GM12878 (cell line): Measurements from ENCODE around the gene IL17RE. TPM values are rescaled to one million over a fixed set of nuclear protein-coding genes. Genes with fewer than 3 reads are reported as not detected.

Experiments used
- ATAC-seq: fragments of 200-7000 bp; cut with Tn5 transposase; 3 replicates; pipeline ENCODE4 v1.9.1; 2020; ENCODE audit warnings: mild to moderate bottlenecking, moderate library complexity
- BruUV-seq: library from RNA; stranded (reverse); fragments of 400-500 nt; replicated peaks from 2 replicates; lab custom pipeline; 2021; lab: Mats Ljungman, UMichigan
- CTCF ChIA-PET: fragments of 300-600 bp; sonication (Branson Sonifier 250); formaldehyde crosslinking; extraction: SDS; loops from one replicate; lab custom pipeline; 2021; ENCODE audit warnings: inconsistent platforms; lab: Yijun Ruan, JAX
- POLR2A ChIA-PET: fragments of 350-600 bp; formaldehyde crosslinking; extraction: SDS; loops from one replicate; lab custom pipeline; 2021; ENCODE audit warnings: inconsistent platforms; lab: Charles Lee
- RAD21 ChIA-PET: fragments of 300-600 bp; sonication (Branson Sonifier 250); formaldehyde crosslinking; loops from one replicate; lab custom pipeline; 2023; ENCODE audit warnings: antibody characterized with exemption; ENCODE audit not compliant: unreplicated experiment; lab: Charles Lee
- SMC1A ChIA-PET: fragments of 300-600 bp; sonication (Branson Sonifier 250); formaldehyde crosslinking; loops from one replicate; lab custom pipeline; 2023; ENCODE audit not compliant: unreplicated experiment, uncharacterized antibody; lab: Charles Lee
- DNase-seq: peaks from one replicate; pipeline ENCODE4 v3.0.0-alpha.2; 2011; ENCODE audit warnings: low read depth, low spot score
- FAIRE-seq: peaks from 3 replicates; lab custom pipeline; 2011; peaks lifted over from hg19 to GRCh38; lab: Jason Lieb, UNC
- H2AFZ ChIP-seq: 2 replicates; pipeline ENCODE4 v1.6.0; 2011; ENCODE audit warnings: low read depth, low read length, control low read depth; ENCODE audit not compliant: control insufficient read depth
- H3K27ac ChIP-seq: 2 replicates; pipeline ENCODE4 v1.5.1; 2011; ENCODE audit warnings: control low read depth; ENCODE audit not compliant: control insufficient read depth, insufficient read depth
- H3K27me3 ChIP-seq, 2 experiments: replicated peaks in 1 of 2; 2 replicates each; pipeline versions ENCODE4 v1.6.0 to v1.6.1; 2011; ENCODE audit warnings: low read length in 1 of 2; ENCODE audit not compliant: control insufficient read depth in 2 of 2, insufficient read depth in 2 of 2
- H3K36me3 ChIP-seq, 2 experiments: 2 replicates each; pipeline ENCODE4 v1.5.1; 2011; ENCODE audit warnings: low read length in 1 of 2; ENCODE audit not compliant: control insufficient read depth in 2 of 2, insufficient read depth in 2 of 2
- H3K4me1 ChIP-seq: 2 replicates; pipeline ENCODE4 v1.6.1; 2011; ENCODE audit warnings: mild to moderate bottlenecking, low read length, moderate library complexity, mixed read lengths; ENCODE audit not compliant: control insufficient read depth, insufficient read depth
- H3K4me2 ChIP-seq: 2 replicates; pipeline ENCODE4 v1.6.0; 2011; ENCODE audit warnings: control low read depth; ENCODE audit not compliant: control insufficient read depth, insufficient read depth
- H3K4me3 ChIP-seq: fragments of 200-600 bp; sonication (generic); 2 replicates; pipeline ENCODE4 v1.5.1; 2016
- H3K79me2 ChIP-seq: 2 replicates; pipeline ENCODE4 v1.6.0; 2011; ENCODE audit warnings: low read length; ENCODE audit not compliant: control insufficient read depth, insufficient read depth
- H3K9ac ChIP-seq: 2 replicates; pipeline ENCODE4 v1.8.0; 2011; ENCODE audit warnings: low read length, control low read depth, mixed read lengths; ENCODE audit not compliant: control insufficient read depth, insufficient read depth
- H3K9me3 ChIP-seq: replicated peaks from 3 replicates; pipeline ENCODE4 v1.5.1; 2011; ENCODE audit warnings: mild to moderate bottlenecking, low read length; ENCODE audit not compliant: control insufficient read depth, insufficient read depth
- H4K20me1 ChIP-seq: 2 replicates; pipeline ENCODE4 v1.6.0; 2011; ENCODE audit not compliant: control insufficient read depth, insufficient read depth
- HDAC2 ChIP-seq: fragments of 200-600 bp; sonication (generic); IDR thresholded peaks from 2 replicates; pipeline ENCODE4 v1.6.1; 2017
- HDGF ChIP-seq: fragments of 450-650 bp; IDR thresholded peaks from 2 replicates; pipeline ENCODE4 v1.6.1; 2016; ENCODE audit warnings: antibody characterized with exemption
- MEF2A ChIP-seq: IDR thresholded peaks from 2 replicates; pipeline ENCODE4 v1.6.1; 2011; ENCODE audit warnings: low read depth, mild to moderate bottlenecking, low read length, moderate library complexity; ENCODE audit not compliant: insufficient read depth
- MEF2B ChIP-seq: fragments of 450-650 bp; IDR thresholded peaks from 2 replicates; pipeline ENCODE4 v1.6.1; 2018; ENCODE audit warnings: mild to moderate bottlenecking, moderate library complexity; ENCODE audit not compliant: partially characterized antibody, poor library complexity, severe bottlenecking
- POU2F2 ChIP-seq: IDR thresholded peaks from 3 replicates; pipeline ENCODE4 v1.6.1; 2011; ENCODE audit warnings: low read depth, mild to moderate bottlenecking, low read length, borderline replicate concordance
- RCOR1 ChIP-seq: conservative IDR thresholded peaks from 2 replicates; pipeline ENCODE4 v1.6.1; 2012; ENCODE audit warnings: low read depth, low read length, improper control_type of control experiment
- SIN3A ChIP-seq: IDR thresholded peaks from 2 replicates; pipeline ENCODE4 v1.6.1; 2012; ENCODE audit warnings: low read depth, low read length, improper control_type of control experiment
- SMAD1 ChIP-seq: fragments of 450-650 bp; IDR thresholded peaks from 2 replicates; pipeline ENCODE4 v1.6.1; 2018; ENCODE audit warnings: mild to moderate bottlenecking, low read depth; ENCODE audit not compliant: partially characterized antibody
- SREBF1 ChIP-seq: IDR thresholded peaks from 2 replicates; pipeline ENCODE4 v1.6.1; 2012; ENCODE audit warnings: mild to moderate bottlenecking, low read length
- WGBS: methylation state at CpG from one replicate; pipeline ENCODE4 v1.1.6; 2016; ENCODE audit warnings: low lambda C conversion rate; ENCODE audit not compliant: insufficient replicate concordance, insufficient coverage; ENCODE audit errors: missing lambda C conversion rate; 5-methylcytosine and 5-hydroxymethylcytosine counted together
- in situ Hi-C: fragments of 300-500 bp; cut with MboI; formaldehyde crosslinking; loops from 9 replicates; pipeline ENCODE4 v1.14.3; 2018; ENCODE audit warnings: mixed read lengths
- intact Hi-C: fragments of 100-400 bp; cut with micrococcal nuclease; formaldehyde crosslinking; loops from one replicate; pipeline ENCODE4 v1.14.2; 2022; ENCODE audit not compliant: unreplicated experiment
- polyA plus RNA-seq, 11 experiments: library from polyadenylated mRNA; depleted of rRNA in 4 of 11; unstranded in 6 of 11; stranded (reverse) in 5 of 11; fragments of >200 nt; fragmentation: Nextera tagmentation in 4 of 11; fragmentation: Illumina TruSeq in 1 of 11; extraction: Ambion mirVana in 4 of 11; extraction: Trizol in 1 of 11; gene quantifications; 1 replicate in 1 of 11; 2 replicates in 10 of 11; pipeline versions ENCODE4 v1.2.1 to v1.2.3, GENCODE V29; 2011 to 2016; ENCODE audit warnings: inconsistent platforms in 2 of 11, missing spikeins in 2 of 11, low read depth in 1 of 11
- total RNA-seq, 4 experiments: library from RNA; depleted of rRNA in 3 of 4; stranded (reverse); fragments of >200 nt in 3 of 4; fragmentation: Illumina TruSeq in 1 of 4; extraction: Trizol in 1 of 4; gene quantifications; 2 replicates each; pipeline versions ENCODE4 v1.2.1 to v1.2.3, GENCODE V29; 2013 to 2021
- TF ChIP-seq, protein P1 (sequence below): IDR thresholded peaks from 2 replicates; pipeline ENCODE4 v1.6.1; 2012; ENCODE audit warnings: mild to moderate bottlenecking, low read depth, low read length
- TF ChIP-seq, protein P2 (sequence below): fragments of 450-650 bp; IDR thresholded peaks from 2 replicates; pipeline ENCODE4 v1.6.1; 2016; ENCODE audit warnings: mild to moderate bottlenecking
- TF ChIP-seq, protein P3 (sequence below): fragments of 450-650 bp; IDR thresholded peaks from 2 replicates; pipeline ENCODE4 v1.6.1; 2017; ENCODE audit warnings: low read depth, mild to moderate bottlenecking, moderate library complexity

Gene IL17RE
- total and polyA plus RNA-seq, 10 of the 15 experiments (the other 5 are each of a cell fraction or from before 2014, with no cell fraction given): 0.04 to 0.51 (median 0.12) TPM; not detected in 2

DNA sequence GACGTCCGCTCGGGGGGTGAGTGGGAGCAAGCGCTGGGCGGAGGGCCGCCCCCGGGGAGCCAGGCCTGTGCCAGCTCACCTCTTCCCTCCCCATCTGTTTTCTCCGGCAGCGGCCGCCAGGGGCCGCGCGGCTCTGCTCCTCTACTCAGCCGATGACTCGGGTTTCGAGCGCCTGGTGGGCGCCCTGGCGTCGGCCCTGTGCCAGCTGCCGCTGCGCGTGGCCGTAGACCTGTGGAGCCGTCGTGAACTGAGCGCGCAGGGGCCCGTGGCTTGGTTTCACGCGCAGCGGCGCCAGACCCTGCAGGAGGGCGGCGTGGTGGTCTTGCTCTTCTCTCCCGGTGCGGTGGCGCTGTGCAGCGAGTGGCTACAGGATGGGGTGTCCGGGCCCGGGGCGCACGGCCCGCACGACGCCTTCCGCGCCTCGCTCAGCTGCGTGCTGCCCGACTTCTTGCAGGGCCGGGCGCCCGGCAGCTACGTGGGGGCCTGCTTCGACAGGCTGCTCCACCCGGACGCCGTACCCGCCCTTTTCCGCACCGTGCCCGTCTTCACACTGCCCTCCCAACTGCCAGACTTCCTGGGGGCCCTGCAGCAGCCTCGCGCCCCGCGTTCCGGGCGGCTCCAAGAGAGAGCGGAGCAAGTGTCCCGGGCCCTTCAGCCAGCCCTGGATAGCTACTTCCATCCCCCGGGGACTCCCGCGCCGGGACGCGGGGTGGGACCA lies 30.4 kb downstream of the IL17RE start:
- SMC1A ChIA-PET: interaction anchor here (0.7 to 3.8 kb wide), 25 partner anchors 8 to 389 kb away, joined by 3 to 20 read pairs (median 4); partner anchors contain the start of genes FANCD2, GHRL, JAGN1 and PRRT3
- TF ChIP-seq, protein P1, sequence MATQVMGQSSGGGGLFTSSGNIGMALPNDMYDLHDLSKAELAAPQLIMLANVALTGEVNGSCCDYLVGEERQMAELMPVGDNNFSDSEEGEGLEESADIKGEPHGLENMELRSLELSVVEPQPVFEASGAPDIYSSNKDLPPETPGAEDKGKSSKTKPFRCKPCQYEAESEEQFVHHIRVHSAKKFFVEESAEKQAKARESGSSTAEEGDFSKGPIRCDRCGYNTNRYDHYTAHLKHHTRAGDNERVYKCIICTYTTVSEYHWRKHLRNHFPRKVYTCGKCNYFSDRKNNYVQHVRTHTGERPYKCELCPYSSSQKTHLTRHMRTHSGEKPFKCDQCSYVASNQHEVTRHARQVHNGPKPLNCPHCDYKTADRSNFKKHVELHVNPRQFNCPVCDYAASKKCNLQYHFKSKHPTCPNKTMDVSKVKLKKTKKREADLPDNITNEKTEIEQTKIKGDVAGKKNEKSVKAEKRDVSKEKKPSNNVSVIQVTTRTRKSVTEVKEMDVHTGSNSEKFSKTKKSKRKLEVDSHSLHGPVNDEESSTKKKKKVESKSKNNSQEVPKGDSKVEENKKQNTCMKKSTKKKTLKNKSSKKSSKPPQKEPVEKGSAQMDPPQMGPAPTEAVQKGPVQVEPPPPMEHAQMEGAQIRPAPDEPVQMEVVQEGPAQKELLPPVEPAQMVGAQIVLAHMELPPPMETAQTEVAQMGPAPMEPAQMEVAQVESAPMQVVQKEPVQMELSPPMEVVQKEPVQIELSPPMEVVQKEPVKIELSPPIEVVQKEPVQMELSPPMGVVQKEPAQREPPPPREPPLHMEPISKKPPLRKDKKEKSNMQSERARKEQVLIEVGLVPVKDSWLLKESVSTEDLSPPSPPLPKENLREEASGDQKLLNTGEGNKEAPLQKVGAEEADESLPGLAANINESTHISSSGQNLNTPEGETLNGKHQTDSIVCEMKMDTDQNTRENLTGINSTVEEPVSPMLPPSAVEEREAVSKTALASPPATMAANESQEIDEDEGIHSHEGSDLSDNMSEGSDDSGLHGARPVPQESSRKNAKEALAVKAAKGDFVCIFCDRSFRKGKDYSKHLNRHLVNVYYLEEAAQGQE: no peak
- TF ChIP-seq, protein P2, sequence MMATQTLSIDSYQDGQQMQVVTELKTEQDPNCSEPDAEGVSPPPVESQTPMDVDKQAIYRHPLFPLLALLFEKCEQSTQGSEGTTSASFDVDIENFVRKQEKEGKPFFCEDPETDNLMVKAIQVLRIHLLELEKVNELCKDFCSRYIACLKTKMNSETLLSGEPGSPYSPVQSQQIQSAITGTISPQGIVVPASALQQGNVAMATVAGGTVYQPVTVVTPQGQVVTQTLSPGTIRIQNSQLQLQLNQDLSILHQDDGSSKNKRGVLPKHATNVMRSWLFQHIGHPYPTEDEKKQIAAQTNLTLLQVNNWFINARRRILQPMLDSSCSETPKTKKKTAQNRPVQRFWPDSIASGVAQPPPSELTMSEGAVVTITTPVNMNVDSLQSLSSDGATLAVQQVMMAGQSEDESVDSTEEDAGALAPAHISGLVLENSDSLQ: no peak
- TF ChIP-seq SIN3A (0 out of 2 replicates have a peak, but pooled peaks have one; percentile 74), MEF2B (peak; percentile 7), HDGF (no peak), SREBF1 (no peak), RCOR1 (no peak), HDAC2 (no peak), MEF2A (no peak), POU2F2 (peak; percentile 45; the same call in 2 of the 3 replicates), SMAD1 (no peak)
- TF ChIP-seq, protein P3, sequence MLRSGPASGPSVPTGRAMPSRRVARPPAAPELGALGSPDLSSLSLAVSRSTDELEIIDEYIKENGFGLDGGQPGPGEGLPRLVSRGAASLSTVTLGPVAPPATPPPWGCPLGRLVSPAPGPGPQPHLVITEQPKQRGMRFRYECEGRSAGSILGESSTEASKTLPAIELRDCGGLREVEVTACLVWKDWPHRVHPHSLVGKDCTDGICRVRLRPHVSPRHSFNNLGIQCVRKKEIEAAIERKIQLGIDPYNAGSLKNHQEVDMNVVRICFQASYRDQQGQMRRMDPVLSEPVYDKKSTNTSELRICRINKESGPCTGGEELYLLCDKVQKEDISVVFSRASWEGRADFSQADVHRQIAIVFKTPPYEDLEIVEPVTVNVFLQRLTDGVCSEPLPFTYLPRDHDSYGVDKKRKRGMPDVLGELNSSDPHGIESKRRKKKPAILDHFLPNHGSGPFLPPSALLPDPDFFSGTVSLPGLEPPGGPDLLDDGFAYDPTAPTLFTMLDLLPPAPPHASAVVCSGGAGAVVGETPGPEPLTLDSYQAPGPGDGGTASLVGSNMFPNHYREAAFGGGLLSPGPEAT: no peak

More for the DNA sequence above, 30.4 kb downstream of the IL17RE start:
- Histone ChIP-seq H3K4me3 (peak overlapping the region; percentile 89), H3K27ac (peak overlapping the region; percentile 71), H3K36me3 (peaks cover 0 to 2% of the 10 kb centered on the region in 2 experiments; a peak in 1 of 4 replicates), H4K20me1 (no peaks in the 10 kb centered on the region), H3K27me3 (no peaks in the 10 kb centered on the region), H3K9ac (peak overlapping the region; percentile 77), H3K4me1 (peaks cover 9% of the 10 kb centered on the region), H3K9me3 (no peaks in the 10 kb centered on the region), H3K79me2 (peaks cover 18% of the 10 kb centered on the region), H3K4me2 (peak overlapping the region; percentile 98), H2AFZ (peak overlapping the region; percentile 88)
- ChIA-PET RAD21 (interaction anchor here (0.5 to 5.2 kb wide), 30 partner anchors 9 to 389 kb away, joined by 3 to 51 read pairs (median 5); partner anchors contain the start of genes ARPC4, EMC3, FANCD2 and IRAK2), POLR2A (interaction anchor here (0.6 to 2.2 kb wide), 22 partner anchors 9 to 389 kb away, joined by 3 to 19 read pairs (median 4); partner anchors contain the start of genes CIDEC, FANCD2, GHRL and IL17RE), CTCF (interaction anchor here (0.7 to 5.0 kb wide), 40 partner anchors 9 to 580 kb away, joined by 3 to 45 read pairs (median 6); partner anchors contain the start of genes ARPC4, CIDEC, EMC3 and FANCD2)
- in situ Hi-C loops (no loop called here), intact Hi-C loops (loop anchor here (2.0 to 10.0 kb wide), 6 partner anchors 18 to 392 kb away; partner anchors contain the start of genes ARPC4, JAGN1, RPUSD3 and SEC13)
- ATAC-seq (peak; percentile 88), DNase-seq (peak; percentile 40), FAIRE-seq (no peak)
- WGBS: under 1% methylated on average over 66 of the region's 77 CpGs
- BruUV-seq: TSS peak; percentile 87
